Ammon's horn (tissue), 1 donor: ENCODE measurements around the gene MKI67.

Experiments used
- DNase-seq: peaks from one replicate; pipeline ENCODE4 v3.0.0-alpha.2; 2016; ENCODE audit warnings: low spot score

MKI67 gene

GRCh38 chr10:128065881-128066534, 60.2 kb downstream of the MKI67 start:
- DNase-seq, result no peak

- no peak for DNase-seq
These were observed 61.1 kb downstream of the MKI67 start for GRCh38 chr10:128064970-128065580.

GRCh38 chr10:128064108-128064969, 61.9 kb downstream of the MKI67 start:
- DNase-seq, result peak; percentile 88

- DNase-seq, result no peak
These were observed 62.5 kb downstream of the MKI67 start for GRCh38 chr10:128063736-128064107.

GRCh38 chr10:128062881-128063563, 63.2 kb downstream of the MKI67 start:
- DNase-seq, result peak; percentile 59

- no peak for DNase-seq
These were observed 63.8 kb downstream of the MKI67 start for GRCh38 chr10:128062331-128062880.

- DNase-seq, result no peak
These were observed 64.6 kb downstream of the MKI67 start for GRCh38 chr10:128061306-128062300.

- no peak for DNase-seq
These were observed 65.6 kb downstream of the MKI67 start for GRCh38 chr10:128060341-128061250.

GRCh38 chr10:128059982-128060293, 66.3 kb downstream of the MKI67 start:
- DNase-seq, result no peak

- no peak for DNase-seq
These were observed 66.8 kb downstream of the MKI67 start for GRCh38 chr10:128059266-128059981.

GRCh38 chr10:128058750-128059134, 67.5 kb downstream of the MKI67 start:
- DNase-seq, result no peak

- DNase-seq, result no peak
These were observed 68.0 kb downstream of the MKI67 start for GRCh38 chr10:128058106-128058749.

- DNase-seq, result no peak
These were observed 69.7 kb downstream of the MKI67 start for GRCh38 chr10:128056303-128057050.

GRCh38 chr10:128055061-128055868, 71.0 kb downstream of the MKI67 start:
- DNase-seq, result no peak

- no peak for DNase-seq
These were observed 71.9 kb downstream of the MKI67 start for GRCh38 chr10:128054163-128054970.

- DNase-seq, result no peak
These were observed 72.9 kb downstream of the MKI67 start for GRCh38 chr10:128053356-128053755.
